GM12892 (cell line): ENCODE results near the gene TEDC2.

Experiments
- POLR2A ChIP-seq: IDR thresholded peaks from 2 replicates; pipeline ENCODE4 v1.6.1; 2011; ENCODE audit warnings: low read depth, low read length, control low read depth
- POLR2AphosphoS5 ChIP-seq: IDR thresholded peaks from 2 replicates; pipeline ENCODE4 v1.6.1; 2011; ENCODE audit warnings: low read depth, low read length, control low read depth
- TAF1 ChIP-seq: IDR thresholded peaks from 2 replicates; pipeline ENCODE4 v1.6.1; 2011; ENCODE audit warnings: low read depth, mild to moderate bottlenecking, control low read depth, low read length, borderline replicate concordance

DNA sequence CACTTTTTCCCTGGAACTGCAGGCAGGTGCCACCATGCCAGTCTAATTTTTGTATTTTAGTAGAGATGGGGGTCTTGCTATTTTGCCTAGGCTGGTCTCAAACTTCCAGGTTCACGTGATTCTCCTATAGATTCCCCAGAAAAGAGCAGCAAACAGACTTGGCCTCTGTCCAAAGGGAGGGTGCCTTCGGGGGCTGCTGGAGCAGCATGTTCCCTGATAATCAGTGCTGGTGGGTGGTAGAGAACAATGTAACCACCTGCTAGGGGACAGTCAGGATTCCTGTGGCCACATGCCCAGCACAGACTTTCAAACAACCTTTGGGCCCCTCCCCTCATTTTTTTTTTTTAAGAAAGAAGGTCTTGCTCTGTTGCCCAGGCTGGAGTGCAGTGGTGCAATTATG is 44.8 kb upstream of the TEDC2 start:
- no peak for TF ChIP-seq POLR2AphosphoS5
- TF ChIP-seq POLR2A = no peak
- no peak for TF ChIP-seq TAF1
